Stimulated activated CD8-positive, alpha-beta memory T cell treated with anti-CD3 and anti-CD28 coated beads, Interleukin-7, amount 100 ng/mL, for 24 hours (primary cell): ENCODE results near the gene ATP8A2.

Experiments
- DNase-seq: peaks from one replicate; pipeline ENCODE4 v3.0.0-alpha.2; 2020; ENCODE audit warnings: low read depth

Gene ATP8A2

GRCh38 chr13:25732111-25732865, 360.5 kb downstream of the ATP8A2 start:
- DNase-seq = no peak

DNA sequence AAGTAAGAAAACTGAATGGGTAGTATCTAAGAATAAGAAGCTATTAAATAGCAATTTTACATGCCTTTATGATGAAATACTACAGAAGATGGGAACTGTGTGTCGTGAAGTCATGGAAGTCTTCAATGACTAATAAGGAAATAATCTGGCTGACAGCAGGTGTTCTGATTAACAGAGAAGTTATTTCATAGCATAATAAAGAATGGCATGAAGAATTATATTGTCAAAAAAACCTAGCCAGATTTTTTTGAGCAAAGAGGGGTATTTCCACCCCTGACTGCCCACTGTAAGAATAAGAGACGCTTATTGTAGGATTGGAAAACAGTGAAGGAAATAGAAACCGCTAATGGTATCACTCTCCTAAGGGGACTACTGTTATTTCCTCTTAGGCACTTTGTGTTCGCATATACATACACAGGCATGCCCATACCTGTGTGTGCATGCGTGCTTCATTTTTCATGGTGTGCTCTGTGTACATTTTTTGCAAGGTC, 361.3 kb downstream of the ATP8A2 start:
- DNase-seq = no peak

- no peak for DNase-seq
These were observed 362.1 kb downstream of the ATP8A2 start for GRCh38 chr13:25733696-25734435.

- DNase-seq = no peak
These were observed 366.8 kb downstream of the ATP8A2 start for GRCh38 chr13:25738342-25739196.

DNA sequence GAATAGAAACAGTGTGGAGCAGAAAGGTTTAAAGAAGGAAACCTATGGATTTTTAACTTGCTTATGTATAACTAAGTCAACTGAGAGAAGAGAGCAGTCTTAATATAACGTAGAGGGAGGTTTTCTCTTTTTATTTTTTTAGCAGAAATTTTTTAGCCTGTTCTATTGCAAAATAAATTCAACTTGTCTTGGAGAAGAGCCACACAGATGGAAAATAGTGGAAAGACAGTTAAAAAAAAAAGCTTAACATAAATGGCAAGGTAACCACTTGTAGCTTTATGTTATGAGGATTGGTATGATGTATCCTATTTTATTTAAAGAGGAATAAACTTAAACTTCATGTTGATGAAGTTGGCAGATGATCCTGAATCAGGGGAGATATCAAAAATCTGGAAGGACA, 367.6 kb downstream of the ATP8A2 start:
- DNase-seq = no peak

DNA sequence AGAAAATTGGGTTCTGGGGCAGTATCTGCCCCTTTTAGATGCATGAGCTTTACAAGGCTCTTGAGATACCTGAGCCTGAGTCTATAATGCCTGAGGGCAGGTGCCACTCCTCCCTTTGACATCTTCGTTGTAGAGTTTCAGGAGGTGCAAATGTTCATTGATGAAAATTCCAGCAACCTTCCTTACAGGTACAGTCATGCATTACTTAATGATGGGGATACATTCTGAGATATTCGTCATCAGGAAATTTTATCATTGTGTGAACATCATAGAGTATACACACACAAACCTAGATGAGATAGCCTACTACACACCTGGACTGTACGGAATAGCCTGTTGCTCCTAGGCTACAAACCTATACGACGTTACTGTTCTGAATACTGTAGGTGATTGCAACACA, 370.0 kb downstream of the ATP8A2 start:
- no peak for DNase-seq

DNA sequence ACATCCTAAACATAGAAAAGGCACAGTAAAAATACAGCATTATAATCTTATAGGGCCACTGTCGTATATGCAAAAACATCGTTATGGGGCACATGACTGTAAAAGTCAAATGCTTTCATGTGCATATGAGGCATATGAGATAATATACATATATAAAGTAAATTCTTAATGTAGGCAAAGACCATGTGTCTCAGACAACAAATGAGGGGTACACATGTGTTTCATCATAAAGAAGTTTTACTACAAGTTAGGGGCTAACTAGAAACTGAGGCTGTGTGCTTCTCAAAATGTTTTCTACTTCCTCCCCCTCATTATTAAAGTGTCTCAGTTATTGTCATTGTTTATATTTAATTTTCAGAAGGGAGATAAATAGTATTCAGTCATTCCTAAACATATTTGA, 370.4 kb downstream of the ATP8A2 start:
- DNase-seq = no peak

- DNase-seq = no peak
These were observed 371.6 kb downstream of the ATP8A2 start for GRCh38 chr13:25743421-25743820.

DNA sequence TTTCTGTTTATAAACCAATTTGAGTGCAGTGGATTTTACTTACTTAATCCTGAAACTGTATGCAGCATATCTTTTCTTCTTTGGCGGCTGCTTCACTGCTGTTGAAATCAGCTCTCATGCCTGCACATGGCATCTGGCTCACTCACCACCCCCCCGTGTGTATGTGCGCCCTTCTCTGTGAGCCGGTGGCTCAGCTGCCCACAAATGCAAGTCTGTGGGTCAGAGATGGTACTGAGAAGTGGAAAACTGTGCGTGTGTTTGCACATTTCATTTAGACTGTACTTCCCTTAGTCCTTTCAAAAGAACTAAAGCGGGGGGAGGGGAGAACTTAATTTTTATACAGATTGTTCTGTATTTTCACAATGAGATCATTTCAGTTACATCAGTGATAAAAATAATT, 372.4 kb downstream of the ATP8A2 start:
- no peak for DNase-seq

GRCh38 chr13:25746131-25746530, 374.4 kb downstream of the ATP8A2 start:
- DNase-seq = no peak

DNA sequence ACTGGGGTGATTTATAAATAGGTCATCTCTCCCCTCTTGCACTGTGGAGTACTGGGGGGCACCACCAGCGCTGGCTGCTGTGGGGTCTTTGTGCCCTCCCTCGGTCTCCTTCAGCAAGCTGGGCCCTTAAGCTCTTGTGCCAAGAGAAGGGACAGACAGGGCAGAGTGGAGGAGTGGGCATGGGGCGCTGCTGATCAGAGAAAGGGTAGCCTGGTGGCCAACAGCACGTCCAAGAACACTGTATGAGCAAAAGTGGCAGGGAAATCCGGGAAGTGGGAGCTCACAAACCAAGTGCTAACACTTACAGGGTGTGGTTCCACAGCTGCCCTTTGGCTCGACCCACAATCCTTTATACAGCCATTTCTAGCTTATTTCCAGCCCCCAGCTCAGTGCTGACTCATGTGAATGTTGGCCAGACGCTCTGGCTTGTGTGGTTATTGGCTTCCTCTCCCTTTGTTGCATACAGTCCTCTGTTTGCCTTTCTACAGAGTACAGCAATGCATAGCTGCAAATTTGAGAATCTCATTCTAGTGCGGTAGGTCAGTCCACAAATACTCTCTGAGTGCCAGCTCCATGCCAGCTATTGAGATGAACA, 381.3 kb downstream of the ATP8A2 start:
- no peak for DNase-seq

DNA sequence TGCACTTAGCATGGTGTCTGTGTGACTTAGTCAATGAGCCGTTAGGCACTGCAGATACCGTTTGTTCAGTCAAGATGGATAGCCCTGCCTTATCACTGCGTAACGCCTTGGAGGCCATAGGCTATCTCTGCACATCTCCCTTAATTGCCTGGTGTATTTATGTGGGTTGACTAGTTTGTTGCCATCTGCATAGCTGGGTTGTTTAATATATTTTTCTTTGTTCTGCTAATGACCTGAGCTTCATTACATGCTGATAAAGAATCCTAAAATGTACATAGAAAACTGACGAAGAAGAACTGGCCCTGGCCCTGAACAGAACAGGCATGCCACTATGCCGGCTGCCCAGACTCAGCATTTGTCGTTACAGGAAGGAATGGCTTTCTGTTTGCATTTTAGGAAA, 382.2 kb downstream of the ATP8A2 start:
- DNase-seq = no peak

DNA sequence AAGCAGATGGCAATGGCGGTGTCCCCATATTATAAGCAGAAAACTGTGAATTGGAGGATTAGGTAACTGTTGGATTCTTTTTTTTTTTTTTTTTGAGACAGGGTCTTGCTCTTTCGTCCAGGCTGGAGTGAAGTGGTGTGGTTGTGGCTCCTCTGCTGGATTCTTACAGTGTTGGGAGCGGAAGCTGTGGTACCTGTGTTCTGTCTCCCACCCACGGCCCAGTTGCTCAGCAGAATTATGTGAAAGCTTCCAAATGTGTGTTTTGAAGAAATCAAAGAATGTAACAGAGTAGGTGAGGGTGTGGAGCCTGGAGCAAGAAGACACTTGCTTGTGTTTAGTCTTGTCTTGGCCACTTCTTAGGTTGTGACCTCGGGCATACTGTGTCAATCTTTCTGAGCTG, 384.5 kb downstream of the ATP8A2 start:
- no peak for DNase-seq

- DNase-seq = no peak
These were observed 385.1 kb downstream of the ATP8A2 start for GRCh38 chr13:25756912-25757311.

DNA sequence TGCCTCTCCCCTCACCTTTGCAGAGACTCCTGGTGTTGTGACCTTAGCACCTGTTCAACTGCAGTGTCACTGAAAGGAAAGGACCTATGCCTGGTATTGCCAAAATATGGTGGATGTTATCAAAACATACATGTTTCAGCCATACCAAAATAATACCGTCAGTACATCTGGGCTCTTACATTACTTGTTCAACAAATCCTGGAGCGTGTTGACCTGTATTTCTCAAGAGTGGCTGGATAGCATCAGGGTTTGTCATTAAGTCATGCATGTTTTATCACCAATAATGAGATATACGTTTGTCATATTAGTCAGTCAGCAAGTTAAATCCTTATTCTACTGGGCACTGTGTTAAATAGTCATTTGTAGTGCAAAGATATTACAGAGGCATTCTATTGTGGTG, 389.3 kb downstream of the ATP8A2 start:
- DNase-seq = no peak

DNA sequence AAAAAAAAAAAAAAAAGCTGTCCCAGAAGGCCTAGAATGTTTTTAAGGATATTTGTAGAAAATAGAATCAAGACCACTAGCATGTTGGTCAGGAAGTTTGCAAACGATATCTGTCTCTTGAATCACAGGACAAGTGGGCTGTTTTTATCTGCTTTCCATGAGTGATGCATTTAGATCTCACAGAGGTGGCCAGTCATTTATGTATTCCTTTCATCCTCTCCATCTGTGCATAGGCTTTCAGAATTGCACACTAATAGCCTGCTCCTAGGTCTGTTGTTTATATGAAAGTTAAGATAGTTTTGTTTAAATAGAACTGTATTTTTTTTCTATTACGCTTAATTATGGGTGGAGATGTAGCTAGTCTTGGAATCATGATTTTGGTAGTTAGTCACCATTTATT, 390.5 kb downstream of the ATP8A2 start:
- DNase-seq = no peak

DNA sequence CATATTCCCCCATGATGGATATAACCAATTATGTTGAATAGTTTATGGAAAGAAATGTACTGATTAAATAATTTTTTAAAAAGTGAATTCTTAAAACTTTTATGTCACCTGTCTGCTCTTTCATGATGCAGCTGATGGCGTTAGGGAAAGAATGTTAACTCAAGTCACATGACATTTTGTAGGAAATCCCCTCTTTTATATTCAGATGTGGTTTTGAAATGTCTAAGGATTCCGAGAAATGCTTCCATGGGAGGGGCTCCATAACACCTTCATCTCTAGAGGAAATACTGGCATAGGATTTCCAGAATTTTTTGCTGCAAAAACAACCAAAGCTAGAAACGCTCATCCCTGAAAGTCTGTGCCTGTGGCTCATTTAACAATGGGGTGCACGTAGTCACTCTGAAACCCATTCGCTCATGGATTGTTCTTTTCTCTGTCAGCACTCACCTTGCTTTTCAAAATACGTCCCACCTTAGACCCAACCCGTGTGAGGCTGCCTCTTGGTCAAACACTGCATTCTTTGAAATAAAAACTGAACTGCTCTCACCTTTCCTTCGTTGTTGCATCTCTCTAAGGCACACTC, 391.1 kb downstream of the ATP8A2 start:
- DNase-seq = no peak

DNA sequence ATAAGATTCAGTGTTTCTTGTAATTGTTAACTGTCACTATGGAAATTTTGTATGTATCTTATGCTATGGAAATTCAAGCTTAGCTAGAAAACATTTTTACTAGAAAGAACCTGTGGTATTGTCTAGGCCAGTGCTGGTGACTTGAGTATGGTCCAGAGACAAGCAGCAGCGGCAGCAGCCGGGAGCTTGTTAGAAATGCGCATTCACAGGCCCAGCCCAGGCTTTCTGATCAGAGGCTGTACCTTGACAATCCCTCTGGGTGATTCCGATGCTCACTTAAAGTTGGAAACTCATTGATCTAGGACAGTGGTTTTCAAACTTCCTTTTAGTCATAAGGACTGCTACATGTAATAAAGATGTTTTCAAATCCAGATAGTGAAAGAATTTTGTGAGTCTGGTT, 392.6 kb downstream of the ATP8A2 start:
- DNase-seq = no peak

DNA sequence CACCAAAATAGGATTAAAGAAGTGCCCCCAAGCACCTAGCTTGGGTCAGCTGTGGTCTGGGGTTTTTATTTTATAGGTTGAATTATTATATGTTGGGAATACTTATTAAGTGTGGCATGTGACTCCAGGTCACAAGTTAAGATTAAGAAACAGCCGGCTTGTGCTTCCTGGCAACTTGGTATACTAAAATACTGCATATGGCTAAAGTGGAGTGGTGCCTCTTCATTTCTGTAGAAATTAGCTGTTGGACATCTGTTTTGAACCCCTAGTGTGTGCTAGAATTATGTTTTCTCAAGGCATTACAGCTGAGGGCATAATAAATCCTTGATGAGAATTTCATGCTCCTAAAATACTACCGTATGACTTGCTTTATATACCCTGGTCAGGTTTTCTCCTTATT, 393.5 kb downstream of the ATP8A2 start:
- no peak for DNase-seq

DNA sequence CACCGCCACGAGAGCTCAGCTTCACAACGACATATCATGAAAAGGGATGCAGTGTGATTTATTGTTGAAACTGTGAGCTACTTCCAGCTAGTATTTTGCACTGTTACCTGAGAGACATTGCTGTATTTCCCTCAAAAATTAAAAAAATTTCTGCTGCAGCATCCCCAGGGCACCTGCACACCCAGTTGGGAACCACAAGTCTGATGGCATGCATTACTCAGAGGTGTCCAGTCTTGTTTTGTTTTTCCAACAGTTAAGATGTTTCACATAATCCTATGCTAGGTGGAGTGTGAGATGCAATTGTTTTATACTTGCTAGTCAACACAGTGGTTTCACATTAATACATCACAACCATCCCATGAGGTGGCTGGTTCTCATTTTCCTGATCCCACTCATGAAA, 394.8 kb downstream of the ATP8A2 start:
- no peak for DNase-seq

GRCh38 chr13:25766991-25767390, 395.2 kb downstream of the ATP8A2 start:
- DNase-seq = no peak

DNA sequence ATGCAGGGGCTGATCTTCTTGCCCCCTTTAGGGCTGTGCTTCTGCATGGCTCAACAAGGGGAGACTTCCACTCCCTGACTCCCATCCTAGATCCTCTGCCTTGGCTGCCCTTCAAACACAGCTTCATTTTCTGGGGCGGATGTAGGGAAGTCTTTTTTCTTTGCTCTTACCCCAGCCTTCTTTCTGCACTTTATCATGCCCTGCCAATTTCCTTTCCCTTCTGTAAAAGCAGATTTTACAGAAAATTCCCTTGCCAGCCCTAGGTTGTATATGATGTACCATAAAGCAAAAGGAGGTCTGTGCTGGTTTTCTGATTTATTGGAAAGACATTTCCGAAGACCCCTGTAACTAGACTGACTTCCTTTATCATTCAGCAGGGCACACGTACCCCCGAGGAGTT, 396.6 kb downstream of the ATP8A2 start:
- DNase-seq = no peak
